Hematopoietic multipotent progenitor cell treated with erythropoietin and hydrocortisone succinate and interleukin-3 and kit ligand, for 8 days (in vitro differentiated cells): ENCODE data around the gene TMEM233.
"Not testable (repeated sequence)": the region's sequence is repeated elsewhere in the genome, so short reads cannot be mapped to it uniquely, and the experiment has no call there.

Experiments used
- DNase-seq: peaks from one replicate; pipeline ENCODE4 v3.0.0-alpha.2; 2015

Gene TMEM233

GRCh38 chr12:119613319-119613936 lies 19.9 kb downstream of the TMEM233 start:
- no peak for DNase-seq

GRCh38 chr12:119614705-119615104 lies 21.1 kb downstream of the TMEM233 start:
- DNase-seq, result no peak

GRCh38 chr12:119615518-119616475 lies 22.2 kb downstream of the TMEM233 start:
- no peak for DNase-seq

- not testable (repeated sequence) for DNase-seq
Measured at GRCh38 chr12:119618328-119618896, 24.8 kb downstream of the TMEM233 start.

GRCh38 chr12:119620490-119620889 lies 26.9 kb downstream of the TMEM233 start:
- DNase-seq, result no peak

GRCh38 chr12:119621878-119622277 lies 28.3 kb downstream of the TMEM233 start:
- DNase-seq, result no peak

- no peak for DNase-seq
Measured at GRCh38 chr12:119624966-119625365, 31.4 kb downstream of the TMEM233 start.

- no peak for DNase-seq
Measured at GRCh38 chr12:119627019-119627643, 33.6 kb downstream of the TMEM233 start.

GRCh38 chr12:119627686-119628085 lies 34.1 kb downstream of the TMEM233 start:
- no peak for DNase-seq

- no peak for DNase-seq
Measured at GRCh38 chr12:119630223-119630780, 36.7 kb downstream of the TMEM233 start.

GRCh38 chr12:119630962-119631550 lies 37.5 kb downstream of the TMEM233 start:
- DNase-seq, result no peak

GRCh38 chr12:119631930-119632678 lies 38.5 kb downstream of the TMEM233 start:
- DNase-seq, result no peak

- DNase-seq, result no peak
Measured at GRCh38 chr12:119634743-119635142, 41.2 kb downstream of the TMEM233 start.

- no peak for DNase-seq
Measured at GRCh38 chr12:119642986-119643385, 49.4 kb downstream of the TMEM233 start.

GRCh38 chr12:119644930-119645329 lies 51.4 kb downstream of the TMEM233 start:
- no peak for DNase-seq

- no peak for DNase-seq
Measured at GRCh38 chr12:119645535-119646059, 52.0 kb downstream of the TMEM233 start.

- peak; percentile 51 for DNase-seq
Measured at GRCh38 chr12:119649202-119649808, 55.7 kb downstream of the TMEM233 start.

GRCh38 chr12:119652665-119653064 lies 59.1 kb downstream of the TMEM233 start:
- DNase-seq, result no peak

- not testable (repeated sequence) for DNase-seq
Measured at GRCh38 chr12:119657001-119657400, 63.4 kb downstream of the TMEM233 start.

- DNase-seq, result peak; percentile 45
Measured at GRCh38 chr12:119658166-119658565, 64.6 kb downstream of the TMEM233 start.

GRCh38 chr12:119659289-119659897 lies 65.8 kb downstream of the TMEM233 start:
- DNase-seq, result peak; percentile 79
